WERI-Rb-1 (cell line): ENCODE results near the gene MTX2.

Source experiments
- DNase-seq: peaks from one replicate; pipeline ENCODE4 v3.0.0-alpha.2; 2020
- H3K27ac ChIP-seq: fragments of 250-450 bp; sonication (Bioruptor Pico); 2 replicates; pipeline ENCODE4 v1.5.1; 2020; ENCODE audit warnings: mild to moderate bottlenecking, moderate library complexity
- H3K27me3 ChIP-seq: fragments of 250-450 bp; sonication (Bioruptor Pico); 2 replicates; pipeline ENCODE4 v1.5.1; 2021; ENCODE audit warnings: mild to moderate bottlenecking, low read depth, moderate library complexity; ENCODE audit not compliant: insufficient read depth, severe bottlenecking
- H3K36me3 ChIP-seq: fragments of 250-450 bp; sonication (Bioruptor Pico); 2 replicates; pipeline ENCODE4 v1.5.1; 2020; ENCODE audit warnings: mild to moderate bottlenecking, moderate library complexity
- H3K4me3 ChIP-seq: 2 replicates; pipeline ENCODE4 v1.5.1; 2011; ENCODE audit warnings: low read depth, mild to moderate bottlenecking, control low read depth, low read length
- H3K9me3 ChIP-seq: fragments of 250-450 bp; sonication (Bioruptor Pico); 2 replicates; pipeline ENCODE4 v1.5.1; 2021; ENCODE audit warnings: mild to moderate bottlenecking, moderate library complexity; ENCODE audit not compliant: severe bottlenecking
- TF ChIP-seq, protein P1 (sequence below): IDR thresholded peaks from 2 replicates; pipeline ENCODE4 v1.5.1; 2011; ENCODE audit warnings: low read depth, mild to moderate bottlenecking, control low read depth, inconsistent platforms, low read length

MTX2 gene

DNA sequence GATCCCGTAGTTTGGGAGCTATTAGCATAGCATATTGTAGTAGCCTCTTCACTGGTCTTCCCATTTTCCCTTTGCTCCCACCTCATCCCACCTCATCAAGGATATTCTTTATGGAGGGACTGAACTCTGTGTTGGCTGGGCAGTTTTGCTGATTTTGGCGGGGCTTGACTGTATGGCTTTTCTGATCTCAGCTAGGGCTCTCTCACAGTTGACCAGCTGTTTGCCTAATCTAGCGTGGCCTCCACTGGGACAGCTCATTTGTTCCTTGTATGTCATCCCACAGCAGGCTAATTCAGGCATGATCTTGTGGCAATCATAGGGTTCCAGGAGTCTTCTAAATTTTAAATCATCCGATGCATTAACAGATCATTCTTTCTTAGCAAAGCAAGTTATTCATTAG lies 30.2 kb upstream of the MTX2 start:
- TF ChIP-seq, protein P1, sequence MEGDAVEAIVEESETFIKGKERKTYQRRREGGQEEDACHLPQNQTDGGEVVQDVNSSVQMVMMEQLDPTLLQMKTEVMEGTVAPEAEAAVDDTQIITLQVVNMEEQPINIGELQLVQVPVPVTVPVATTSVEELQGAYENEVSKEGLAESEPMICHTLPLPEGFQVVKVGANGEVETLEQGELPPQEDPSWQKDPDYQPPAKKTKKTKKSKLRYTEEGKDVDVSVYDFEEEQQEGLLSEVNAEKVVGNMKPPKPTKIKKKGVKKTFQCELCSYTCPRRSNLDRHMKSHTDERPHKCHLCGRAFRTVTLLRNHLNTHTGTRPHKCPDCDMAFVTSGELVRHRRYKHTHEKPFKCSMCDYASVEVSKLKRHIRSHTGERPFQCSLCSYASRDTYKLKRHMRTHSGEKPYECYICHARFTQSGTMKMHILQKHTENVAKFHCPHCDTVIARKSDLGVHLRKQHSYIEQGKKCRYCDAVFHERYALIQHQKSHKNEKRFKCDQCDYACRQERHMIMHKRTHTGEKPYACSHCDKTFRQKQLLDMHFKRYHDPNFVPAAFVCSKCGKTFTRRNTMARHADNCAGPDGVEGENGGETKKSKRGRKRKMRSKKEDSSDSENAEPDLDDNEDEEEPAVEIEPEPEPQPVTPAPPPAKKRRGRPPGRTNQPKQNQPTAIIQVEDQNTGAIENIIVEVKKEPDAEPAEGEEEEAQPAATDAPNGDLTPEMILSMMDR: no peak

DNA sequence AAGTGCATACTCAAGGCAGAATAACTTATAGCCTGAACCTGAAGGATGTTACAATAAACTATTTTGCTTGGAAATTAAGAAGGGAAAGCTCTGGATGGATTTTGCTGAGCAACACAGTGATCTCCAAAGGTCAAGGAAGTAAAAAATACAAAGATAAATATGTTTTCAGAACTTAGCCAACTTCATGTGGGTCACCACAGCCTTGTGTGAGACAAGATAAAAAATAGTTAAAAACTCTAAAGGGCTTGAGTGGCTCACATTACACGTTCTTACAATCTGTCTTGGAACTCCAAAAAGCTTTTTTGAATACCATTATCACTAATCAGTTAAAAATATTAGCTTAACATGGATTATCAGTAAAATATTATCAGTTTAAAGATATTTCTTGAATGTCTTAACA lies 28.9 kb upstream of the MTX2 start:
- no peak for DNase-seq
- Histone ChIP-seq H3K36me3 (no peaks in the 10 kb centered on the region), H3K27ac (no peak overlapping the region), H3K4me3 (no peak overlapping the region), H3K9me3 (no peaks in the 10 kb centered on the region), H3K27me3 (peaks cover 21% of the 10 kb centered on the region)
- TF ChIP-seq, protein P1: no peak

More for the DNA sequence above, 30.2 kb upstream of the MTX2 start:
- Histone ChIP-seq H3K4me3 (no peak overlapping the region), H3K9me3 (no peaks in the 10 kb centered on the region), H3K27ac (no peak overlapping the region), H3K36me3 (no peaks in the 10 kb centered on the region), H3K27me3 (peaks cover 19% of the 10 kb centered on the region)
- DNase-seq: no peak

DNA sequence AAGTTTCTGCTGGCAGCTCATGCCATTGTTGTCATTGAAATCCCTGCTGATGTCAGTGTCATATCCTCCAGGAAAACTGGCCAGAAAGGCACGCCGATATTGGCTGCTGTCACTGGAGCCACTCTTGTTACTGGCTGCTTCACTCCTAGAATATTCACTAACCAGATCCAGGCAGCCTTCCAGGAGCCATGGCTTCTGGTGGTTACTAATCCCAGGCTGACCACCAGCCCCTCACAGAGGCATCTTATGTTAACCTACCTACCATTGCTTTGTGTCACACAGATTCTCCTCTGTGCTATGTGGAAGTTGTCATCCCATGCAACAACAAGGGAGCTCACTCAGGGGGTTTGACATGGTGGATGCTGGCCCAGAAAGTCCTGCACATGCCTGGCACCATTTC lies 27.0 kb upstream of the MTX2 start:
- H3K4me3 ChIP-seq: no peak overlapping the region
- H3K9me3 ChIP-seq: no peaks in the 10 kb centered on the region
- DNase-seq: no peak
- no peak overlapping the region for H3K27ac ChIP-seq
- H3K27me3 ChIP-seq: peaks cover 25% of the 10 kb centered on the region
- H3K36me3 ChIP-seq: no peaks in the 10 kb centered on the region
- TF ChIP-seq, protein P1: no peak

DNA sequence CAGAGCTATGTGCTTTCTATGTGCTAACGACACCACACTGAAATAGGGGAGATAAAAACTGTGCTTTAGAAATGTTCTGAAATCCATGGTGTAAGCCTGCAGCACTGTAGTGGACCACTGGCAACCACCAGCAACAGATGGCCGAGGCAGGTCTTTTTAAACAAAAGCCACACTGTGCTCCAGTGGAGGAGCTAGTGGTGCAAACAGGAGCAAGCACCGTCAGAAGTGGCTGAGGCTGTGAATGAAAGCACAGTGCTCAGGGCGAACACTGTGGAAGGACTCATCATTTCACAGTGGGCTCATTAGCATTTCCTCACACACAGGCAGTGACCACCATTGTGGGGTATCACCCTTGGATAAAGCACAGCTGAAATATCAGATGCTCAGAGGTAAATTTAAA lies 22.9 kb upstream of the MTX2 start:
- TF ChIP-seq, protein P1: no peak
- Histone ChIP-seq H3K27me3 (peaks cover 38% of the 10 kb centered on the region), H3K4me3 (no peak overlapping the region), H3K36me3 (no peaks in the 10 kb centered on the region), H3K27ac (no peak overlapping the region), H3K9me3 (no peaks in the 10 kb centered on the region)
- DNase-seq: no peak

DNA sequence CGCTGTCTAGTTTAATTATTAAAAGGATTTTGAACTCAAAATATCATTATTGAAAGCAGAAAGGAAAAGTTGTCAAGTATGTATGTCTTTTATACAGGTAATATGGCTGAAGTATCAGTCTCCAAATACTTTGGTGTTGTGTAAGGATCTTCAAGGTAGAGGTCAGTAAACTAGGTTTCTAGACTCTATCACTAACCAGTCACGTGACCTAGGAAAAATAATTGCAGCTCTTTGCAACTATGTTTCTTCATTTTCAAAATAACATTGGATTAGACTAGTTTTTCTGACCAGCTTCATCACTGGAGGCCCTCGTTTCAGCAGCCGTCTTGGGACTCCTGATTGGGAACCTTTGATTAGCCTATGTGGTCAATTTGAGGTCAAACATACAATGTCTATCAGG lies 21.4 kb upstream of the MTX2 start:
- Histone ChIP-seq H3K36me3 (no peaks in the 10 kb centered on the region), H3K27ac (no peak overlapping the region), H3K27me3 (peaks cover 47% of the 10 kb centered on the region), H3K9me3 (no peaks in the 10 kb centered on the region), H3K4me3 (no peak overlapping the region)
- TF ChIP-seq, protein P1: no peak
- DNase-seq: no peak

DNA sequence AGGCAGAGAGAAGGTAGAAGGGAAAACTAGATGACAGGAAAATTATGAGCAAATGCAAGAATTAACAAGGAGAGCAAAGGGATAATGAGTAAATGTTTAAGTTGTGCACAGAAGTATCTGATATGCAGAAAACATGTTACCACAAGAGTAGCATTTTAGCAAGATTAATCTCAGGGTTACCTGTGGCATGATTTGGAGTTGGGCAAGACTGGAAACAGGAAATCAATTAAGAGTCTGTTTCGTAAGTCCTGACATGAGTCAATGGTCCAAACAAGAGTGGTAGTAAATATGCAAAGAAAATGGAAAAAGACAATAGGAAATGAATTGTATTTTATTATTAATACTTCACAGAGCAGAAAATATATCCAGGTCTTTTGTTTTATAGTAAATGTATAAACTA lies 17.3 kb upstream of the MTX2 start:
- DNase-seq: no peak
- no peak overlapping the region for H3K27ac ChIP-seq
- no peaks in the 10 kb centered on the region for H3K36me3 ChIP-seq
- H3K9me3 ChIP-seq: no peaks in the 10 kb centered on the region
- TF ChIP-seq, protein P1: no peak
- no peak overlapping the region for H3K4me3 ChIP-seq
- peaks cover 46% of the 10 kb centered on the region for H3K27me3 ChIP-seq
